ENCODE data around the gene LAD1.
A peak's percentile ranks its signal among the peaks of the same experiment; 100 is the strongest.

LAD1 gene, protein sequence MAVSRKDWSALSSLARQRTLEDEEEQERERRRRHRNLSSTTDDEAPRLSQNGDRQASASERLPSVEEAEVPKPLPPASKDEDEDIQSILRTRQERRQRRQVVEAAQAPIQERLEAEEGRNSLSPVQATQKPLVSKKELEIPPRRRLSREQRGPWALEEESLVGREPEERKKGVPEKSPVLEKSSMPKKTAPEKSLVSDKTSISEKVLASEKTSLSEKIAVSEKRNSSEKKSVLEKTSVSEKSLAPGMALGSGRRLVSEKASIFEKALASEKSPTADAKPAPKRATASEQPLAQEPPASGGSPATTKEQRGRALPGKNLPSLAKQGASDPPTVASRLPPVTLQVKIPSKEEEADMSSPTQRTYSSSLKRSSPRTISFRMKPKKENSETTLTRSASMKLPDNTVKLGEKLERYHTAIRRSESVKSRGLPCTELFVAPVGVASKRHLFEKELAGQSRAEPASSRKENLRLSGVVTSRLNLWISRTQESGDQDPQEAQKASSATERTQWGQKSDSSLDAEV

DNA sequence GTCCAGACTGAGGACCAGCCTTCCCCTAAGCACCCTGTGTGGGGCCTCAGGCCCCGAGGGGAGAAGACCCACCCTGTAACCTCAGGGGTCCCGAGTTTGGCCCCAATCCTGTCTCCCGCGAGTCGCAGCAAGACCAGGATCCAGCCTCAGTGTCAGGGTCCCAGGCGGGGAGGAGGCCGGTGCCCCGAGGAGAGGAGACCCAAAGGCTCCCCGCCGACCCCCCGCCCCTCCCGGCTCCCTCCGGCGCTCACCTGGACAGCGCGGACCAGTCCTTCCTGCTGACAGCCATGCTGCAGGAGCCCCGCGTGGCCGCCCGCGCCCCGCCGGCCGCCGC lies at the start of gene LAD1:
TSS of gene LAD1 (minus strand) at position 307 of the 334 bp plus-strand sequence. CDS start at position 289, 18 bp downstream.
- Histone ChIP-seq H3K9ac (ENCODE audit: low read length) (peak within 1 kb of the TSS; percentile 84), H3K27me3 (ENCODE audit: control insufficient read depth, insufficient read depth, low read length) (peaks cover 22% of the 10 kb centered on the region), H3K9me3 (ENCODE audit: control insufficient read depth, low read length) (no peaks in the 10 kb centered on the region), H3K36me3 (ENCODE audit: control insufficient read depth, insufficient read depth, low read length) (no peaks in the 10 kb centered on the region), H3K4me3 (ENCODE audit: low read length) (peak within 1 kb of the TSS; percentile 37), H3K4me1 (ENCODE audit: control insufficient read depth, insufficient read depth, low read length) (peaks cover 54% of the 10 kb centered on the region)

DNA sequence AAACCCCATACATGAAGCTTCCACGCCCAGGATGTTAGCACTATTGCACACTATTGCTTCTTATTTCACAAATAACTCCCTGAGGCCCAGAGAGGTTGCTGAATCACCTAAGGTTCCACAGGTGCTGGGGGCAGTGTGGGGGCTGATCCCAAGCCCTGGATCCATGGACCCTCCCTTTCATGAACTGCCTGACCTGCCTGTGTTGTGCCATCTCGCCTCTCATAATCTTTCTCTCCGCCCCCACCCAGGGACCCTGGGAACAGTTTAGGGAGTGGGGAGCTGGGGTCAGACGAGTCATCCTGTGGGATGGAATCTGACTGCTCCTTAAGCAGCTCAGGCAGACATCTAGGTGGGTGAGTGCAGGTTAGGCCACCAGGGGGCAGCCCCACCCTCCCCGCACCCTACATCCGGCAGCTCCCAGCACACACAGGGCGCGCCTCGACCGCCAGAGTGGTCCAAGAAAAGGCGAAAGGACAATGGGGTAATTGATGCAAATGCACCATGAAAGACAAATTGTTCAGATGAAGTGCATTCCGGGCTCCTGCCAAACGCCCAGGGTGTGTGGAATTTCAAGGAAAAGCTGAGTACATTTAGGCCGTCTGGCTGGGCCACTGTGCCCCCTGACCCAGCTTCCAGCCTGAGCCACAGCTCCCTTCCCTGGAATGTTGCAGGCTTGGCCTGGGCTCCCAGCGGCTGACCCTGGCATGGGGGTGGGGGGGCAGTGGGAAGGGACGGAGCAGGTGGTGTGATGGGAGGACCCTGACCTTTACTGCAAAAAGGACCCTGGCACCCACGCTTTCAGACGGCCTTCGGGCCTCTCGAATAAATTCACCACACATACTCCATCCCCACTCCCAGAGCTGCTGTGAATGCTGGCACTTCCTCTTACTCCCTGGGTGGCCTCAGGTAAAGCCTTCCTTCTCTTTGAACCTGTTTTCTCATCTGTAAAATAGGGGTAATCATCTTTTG lies 49.1 kb upstream of the LAD1 start:
- H3K9ac ChIP-seq (ENCODE audit: low read length) = no peak overlapping the region
- H3K36me3 ChIP-seq (ENCODE audit: control insufficient read depth, insufficient read depth, low read length) = no peaks in the 10 kb centered on the region
- H3K27me3 ChIP-seq (ENCODE audit: control insufficient read depth, insufficient read depth, low read length) = no peaks in the 10 kb centered on the region
- H3K4me1 ChIP-seq (ENCODE audit: control insufficient read depth, insufficient read depth, low read length) = peaks cover 15% of the 10 kb centered on the region
- H3K9me3 ChIP-seq (ENCODE audit: control insufficient read depth, low read length) = no peaks in the 10 kb centered on the region
- no peak overlapping the region for H3K4me3 ChIP-seq (ENCODE audit: low read length)

DNA sequence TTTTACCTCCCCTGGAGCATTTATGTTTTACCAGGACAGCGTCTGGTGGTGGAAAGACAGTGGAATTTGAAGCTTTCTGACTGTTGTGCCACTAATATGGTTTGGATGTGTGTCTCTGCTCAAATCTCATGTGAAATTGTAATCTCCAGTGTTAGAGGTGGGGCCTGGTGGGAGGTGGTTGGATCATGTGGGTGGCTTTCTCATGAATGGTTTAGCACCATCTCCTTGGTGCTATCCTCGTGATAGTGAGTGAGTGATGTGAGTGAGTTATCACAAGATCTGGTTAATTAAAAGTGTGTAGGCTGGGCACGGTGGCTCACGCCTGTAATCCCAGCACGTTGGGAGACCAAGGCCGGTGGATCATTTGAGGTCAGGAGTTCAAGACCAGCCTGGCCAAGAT lies 46.2 kb upstream of the LAD1 start:
- Histone ChIP-seq H3K4me1 (ENCODE audit: control insufficient read depth, insufficient read depth, low read length) (peaks cover 7% of the 10 kb centered on the region), H3K36me3 (ENCODE audit: control insufficient read depth, insufficient read depth, low read length) (no peaks in the 10 kb centered on the region), H3K4me3 (ENCODE audit: low read length) (no peak overlapping the region), H3K9ac (ENCODE audit: low read length) (no peak overlapping the region), H3K9me3 (ENCODE audit: control insufficient read depth, low read length) (no peaks in the 10 kb centered on the region), H3K27me3 (ENCODE audit: control insufficient read depth, insufficient read depth, low read length) (no peaks in the 10 kb centered on the region)

DNA sequence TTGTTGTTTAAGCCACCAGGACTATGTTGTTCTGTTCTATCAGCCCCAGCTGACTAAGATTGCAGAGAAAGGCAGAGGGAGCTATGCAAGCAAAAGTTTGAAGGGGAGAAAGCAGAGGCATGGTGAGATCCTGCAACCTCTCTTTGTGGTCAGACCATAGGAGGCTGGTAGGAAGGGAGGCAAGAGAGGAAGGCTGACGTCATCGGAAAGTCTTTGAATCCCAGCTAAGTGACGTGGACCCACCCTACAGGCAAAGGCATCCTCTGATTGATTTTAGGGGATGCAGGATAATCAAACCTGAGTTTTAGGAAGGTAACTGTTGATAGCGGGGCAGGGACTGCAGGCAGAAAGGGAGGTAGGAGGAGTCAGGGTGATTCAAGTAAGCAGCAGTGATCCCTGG lies 45.7 kb upstream of the LAD1 start:
- Histone ChIP-seq H3K9me3 (ENCODE audit: control insufficient read depth, low read length) (no peaks in the 10 kb centered on the region), H3K27me3 (ENCODE audit: control insufficient read depth, insufficient read depth, low read length) (no peaks in the 10 kb centered on the region), H3K36me3 (ENCODE audit: control insufficient read depth, insufficient read depth, low read length) (no peaks in the 10 kb centered on the region), H3K4me3 (ENCODE audit: low read length) (no peak overlapping the region), H3K9ac (ENCODE audit: low read length) (no peak overlapping the region), H3K4me1 (ENCODE audit: control insufficient read depth, insufficient read depth, low read length) (peaks cover 7% of the 10 kb centered on the region)

DNA sequence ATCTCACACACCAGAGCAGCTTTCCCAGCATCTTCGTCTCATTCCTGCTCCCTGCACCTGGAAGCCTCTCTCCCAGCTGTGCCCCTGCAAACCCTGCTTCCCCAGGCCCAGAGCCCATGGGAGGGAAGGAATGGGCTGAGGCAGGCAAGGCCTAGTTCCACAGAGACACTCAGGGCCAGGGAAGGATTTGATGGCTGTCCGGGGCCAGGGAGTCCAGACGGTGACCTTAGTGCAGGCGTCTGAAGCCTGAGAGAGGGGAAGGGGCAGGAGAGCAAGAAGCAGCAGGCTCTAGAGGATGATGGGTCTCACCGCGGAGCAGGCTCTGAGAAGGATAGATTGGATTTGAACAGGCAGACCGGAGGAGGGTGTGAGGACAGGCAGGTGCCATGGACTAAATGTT lies 44.6 kb upstream of the LAD1 start:
- Histone ChIP-seq H3K36me3 (ENCODE audit: control insufficient read depth, insufficient read depth, low read length) (no peaks in the 10 kb centered on the region), H3K9me3 (ENCODE audit: control insufficient read depth, low read length) (no peaks in the 10 kb centered on the region), H3K4me1 (ENCODE audit: control insufficient read depth, insufficient read depth, low read length) (peaks cover 7% of the 10 kb centered on the region), H3K4me3 (ENCODE audit: low read length) (no peak overlapping the region), H3K9ac (ENCODE audit: low read length) (no peak overlapping the region), H3K27me3 (ENCODE audit: control insufficient read depth, insufficient read depth, low read length) (no peaks in the 10 kb centered on the region)

DNA sequence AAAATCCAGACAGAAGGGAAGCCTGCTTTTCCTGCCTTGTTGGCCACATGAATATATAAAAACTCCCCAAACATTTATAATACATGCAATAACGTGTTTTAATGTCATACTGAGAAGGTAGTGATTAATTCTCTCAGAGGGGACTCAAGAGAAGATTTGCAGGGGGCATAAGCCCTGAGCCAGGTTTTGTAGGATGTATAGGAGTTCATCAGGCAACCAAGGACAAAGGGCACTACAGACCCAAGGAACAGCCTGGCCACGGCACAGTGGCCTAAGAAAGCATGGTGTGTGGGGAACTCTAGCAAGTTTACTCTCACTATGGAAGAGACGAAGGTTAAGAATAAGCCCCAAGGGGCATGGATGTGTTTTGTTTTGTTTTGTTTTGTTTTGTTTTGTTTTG lies 37.8 kb upstream of the LAD1 start:
- H3K4me1 ChIP-seq (ENCODE audit: control insufficient read depth, insufficient read depth, low read length) = peaks cover 18% of the 10 kb centered on the region
- no peaks in the 10 kb centered on the region for H3K9me3 ChIP-seq (ENCODE audit: control insufficient read depth, low read length)
- no peaks in the 10 kb centered on the region for H3K27me3 ChIP-seq (ENCODE audit: control insufficient read depth, insufficient read depth, low read length)
- no peak overlapping the region for H3K4me3 ChIP-seq (ENCODE audit: low read length)
- H3K9ac ChIP-seq (ENCODE audit: low read length) = no peak overlapping the region
- no peaks in the 10 kb centered on the region for H3K36me3 ChIP-seq (ENCODE audit: control insufficient read depth, insufficient read depth, low read length)

DNA sequence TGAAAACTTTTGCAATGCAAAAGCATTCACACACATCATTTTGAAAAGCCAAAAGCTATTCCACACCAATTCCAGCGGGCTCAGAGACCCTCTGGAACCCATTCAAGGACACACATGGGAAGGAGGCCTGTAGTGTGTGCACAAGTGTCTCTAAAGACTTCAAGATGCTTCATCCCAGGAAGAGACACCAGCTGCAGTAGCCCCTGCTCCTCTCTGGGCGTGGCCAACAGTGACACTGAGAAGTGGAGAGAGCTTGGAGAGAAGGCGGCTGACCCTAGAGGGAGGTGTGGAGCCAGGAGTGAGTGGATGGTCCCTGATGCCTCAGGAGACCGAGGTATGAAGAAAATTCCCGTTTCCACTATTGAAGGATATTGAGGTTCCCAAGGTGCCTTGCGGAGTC lies 37.3 kb upstream of the LAD1 start:
- Histone ChIP-seq H3K9ac (ENCODE audit: low read length) (no peak overlapping the region), H3K27me3 (ENCODE audit: control insufficient read depth, insufficient read depth, low read length) (no peaks in the 10 kb centered on the region), H3K4me3 (ENCODE audit: low read length) (no peak overlapping the region), H3K4me1 (ENCODE audit: control insufficient read depth, insufficient read depth, low read length) (peaks cover 18% of the 10 kb centered on the region), H3K36me3 (ENCODE audit: control insufficient read depth, insufficient read depth, low read length) (no peaks in the 10 kb centered on the region), H3K9me3 (ENCODE audit: control insufficient read depth, low read length) (no peaks in the 10 kb centered on the region)

DNA sequence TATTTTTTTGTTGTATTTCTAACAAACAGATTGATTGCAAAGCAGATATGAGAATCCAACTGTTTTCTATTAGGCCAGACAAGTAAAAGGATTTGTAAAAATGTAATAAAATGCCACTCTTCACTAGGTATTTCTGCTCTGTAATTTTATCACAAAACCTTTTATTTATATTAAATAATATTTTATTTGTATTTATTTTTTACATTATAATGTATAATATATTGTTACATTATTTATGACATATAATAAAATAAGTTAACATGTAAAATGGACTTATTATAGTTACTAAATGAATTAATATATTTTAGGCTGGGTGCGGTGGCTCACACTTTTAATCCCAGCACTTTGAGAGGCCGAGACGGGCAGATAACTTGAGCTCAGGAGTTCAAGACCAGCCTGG lies 35.1 kb upstream of the LAD1 start:
- H3K9ac ChIP-seq (ENCODE audit: low read length) = no peak overlapping the region
- peaks cover 18% of the 10 kb centered on the region for H3K4me1 ChIP-seq (ENCODE audit: control insufficient read depth, insufficient read depth, low read length)
- H3K4me3 ChIP-seq (ENCODE audit: low read length) = no peak overlapping the region
- H3K36me3 ChIP-seq (ENCODE audit: control insufficient read depth, insufficient read depth, low read length) = no peaks in the 10 kb centered on the region
- H3K27me3 ChIP-seq (ENCODE audit: control insufficient read depth, insufficient read depth, low read length) = no peaks in the 10 kb centered on the region
- no peaks in the 10 kb centered on the region for H3K9me3 ChIP-seq (ENCODE audit: control insufficient read depth, low read length)

DNA sequence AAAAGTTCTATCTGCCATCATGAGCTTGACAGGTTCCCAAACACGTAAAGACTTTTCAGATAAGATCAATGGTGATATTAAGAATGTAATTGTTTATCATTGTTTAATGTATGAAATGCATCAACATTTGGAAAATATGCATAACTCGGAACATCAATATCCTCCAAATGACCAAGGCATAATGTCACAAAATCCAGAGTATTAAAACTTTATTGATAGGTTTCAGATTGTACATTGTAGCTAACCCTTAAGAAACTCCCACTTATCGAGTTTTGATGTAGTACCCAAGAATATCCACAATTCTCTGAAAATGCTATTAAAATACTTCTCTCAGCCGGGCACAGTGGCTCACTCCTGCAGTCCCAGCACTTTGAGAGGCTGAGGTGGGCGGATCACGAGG lies 34.5 kb upstream of the LAD1 start:
- Histone ChIP-seq H3K4me3 (ENCODE audit: low read length) (no peak overlapping the region), H3K9me3 (ENCODE audit: control insufficient read depth, low read length) (no peaks in the 10 kb centered on the region), H3K9ac (ENCODE audit: low read length) (no peak overlapping the region), H3K4me1 (ENCODE audit: control insufficient read depth, insufficient read depth, low read length) (peaks cover 18% of the 10 kb centered on the region), H3K27me3 (ENCODE audit: control insufficient read depth, insufficient read depth, low read length) (no peaks in the 10 kb centered on the region), H3K36me3 (ENCODE audit: control insufficient read depth, insufficient read depth, low read length) (no peaks in the 10 kb centered on the region)

DNA sequence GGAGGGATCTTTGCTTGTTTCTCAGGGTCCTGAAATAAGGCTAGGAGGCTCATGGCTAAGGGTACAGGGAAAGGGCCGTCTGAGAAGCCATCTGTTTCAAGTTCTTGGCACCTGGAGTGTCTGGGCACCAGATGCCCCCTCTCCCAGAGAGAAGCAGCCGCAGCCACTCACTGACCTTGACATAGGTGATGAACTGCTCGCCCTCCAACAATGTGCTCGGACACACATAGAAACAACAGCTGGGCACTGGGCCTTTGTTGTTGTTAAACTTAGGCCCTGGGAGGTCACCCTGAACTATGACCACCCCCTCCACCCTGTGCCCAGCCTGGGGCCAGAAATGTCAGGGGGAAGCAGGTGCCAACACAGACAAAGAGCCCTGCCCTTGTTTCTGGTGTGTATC lies 31.7 kb upstream of the LAD1 start:
- Histone ChIP-seq H3K36me3 (ENCODE audit: control insufficient read depth, insufficient read depth, low read length) (no peaks in the 10 kb centered on the region), H3K4me1 (ENCODE audit: control insufficient read depth, insufficient read depth, low read length) (peaks cover 8% of the 10 kb centered on the region), H3K27me3 (ENCODE audit: control insufficient read depth, insufficient read depth, low read length) (no peaks in the 10 kb centered on the region), H3K9me3 (ENCODE audit: control insufficient read depth, low read length) (no peaks in the 10 kb centered on the region), H3K9ac (ENCODE audit: low read length) (no peak overlapping the region), H3K4me3 (ENCODE audit: low read length) (no peak overlapping the region)

DNA sequence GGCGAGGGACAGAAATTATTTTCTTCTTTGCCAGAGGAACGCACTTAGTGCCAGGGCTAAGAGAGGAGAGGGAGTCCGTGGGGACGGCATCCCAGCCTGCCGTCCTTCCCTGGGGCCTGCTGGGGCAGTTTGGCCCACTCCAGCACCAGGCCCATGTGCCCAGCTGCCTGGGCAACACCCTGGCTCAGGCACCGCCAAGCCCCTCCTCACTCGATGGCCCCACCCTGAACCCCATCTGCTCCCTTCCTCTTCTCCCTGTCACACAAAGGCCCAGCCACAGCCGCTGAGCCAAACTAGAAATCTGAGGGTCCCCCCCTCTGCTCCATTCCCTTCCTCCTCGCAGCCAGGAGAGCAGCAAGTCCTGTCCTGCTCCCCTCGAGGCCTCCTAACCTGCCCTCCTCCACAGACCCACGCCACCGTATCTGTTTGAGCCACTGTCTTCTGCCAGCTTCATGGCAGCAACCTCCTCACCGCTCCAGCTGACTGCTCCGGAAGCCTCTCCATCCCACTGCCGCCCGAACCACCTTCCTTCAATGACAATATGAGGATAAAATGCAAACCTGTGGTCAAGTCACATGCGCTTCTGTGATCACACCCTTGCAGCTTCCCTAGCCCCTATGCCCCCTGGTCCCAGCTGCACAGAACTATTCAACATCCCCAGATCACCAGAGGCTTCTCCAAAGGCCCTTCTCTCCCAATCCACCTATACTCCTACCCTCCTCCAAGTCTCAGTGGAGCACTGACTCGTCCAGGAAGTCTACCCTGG lies 30.8 kb upstream of the LAD1 start:
- H3K4me3 ChIP-seq (ENCODE audit: low read length) = no peak overlapping the region
- H3K9me3 ChIP-seq (ENCODE audit: control insufficient read depth, low read length) = no peaks in the 10 kb centered on the region
- H3K4me1 ChIP-seq (ENCODE audit: control insufficient read depth, insufficient read depth, low read length) = no peaks in the 10 kb centered on the region
- no peak overlapping the region for H3K9ac ChIP-seq (ENCODE audit: low read length)
- no peaks in the 10 kb centered on the region for H3K36me3 ChIP-seq (ENCODE audit: control insufficient read depth, insufficient read depth, low read length)
- H3K27me3 ChIP-seq (ENCODE audit: control insufficient read depth, insufficient read depth, low read length) = no peaks in the 10 kb centered on the region

All from mucosa of stomach (tissue), 1 donor.